Measurements from ENCODE around the gene SLC47A2. TPM values are rescaled to one million over a fixed set of nuclear protein-coding genes. Genes with fewer than 3 reads are reported as not detected.

Gene SLC47A2
- total RNA-seq, 6 donors from 2014 or later, result 0.09 TPM; not detected in 5

DNA sequence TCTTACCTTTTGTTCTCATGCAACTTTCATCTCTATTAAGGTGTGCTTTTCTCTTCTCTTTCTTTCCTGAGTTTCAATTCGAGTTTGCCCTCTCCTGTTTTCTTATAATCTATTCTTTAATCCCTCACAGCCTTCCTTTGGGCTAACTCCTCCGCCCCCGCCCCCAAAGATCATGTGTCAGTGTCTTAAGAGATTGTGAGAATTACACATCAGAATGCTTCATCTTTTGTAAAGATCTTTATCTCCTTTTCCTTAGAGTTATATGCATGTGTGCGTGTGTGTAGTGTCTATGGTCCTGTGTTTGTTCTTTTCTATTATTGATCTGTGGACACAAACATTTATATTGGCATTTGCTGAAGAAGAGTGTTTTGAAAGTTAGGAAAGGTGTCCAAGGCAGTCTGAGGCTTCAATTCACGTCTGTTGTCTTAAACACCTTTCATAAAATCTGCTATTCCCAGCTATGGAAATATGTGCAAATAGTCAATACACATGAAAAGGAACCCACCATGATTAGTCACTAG lies 74.0 kb downstream of the SLC47A2 start:
- WGBS, 2 donors, result 69 to 82% methylated on average over 5 of the region's 5 CpGs
- Histone ChIP-seq H3K4me1 (peaks cover 8 to 20% (median 10%) of the 10 kb centered on the region in 4 donors), H3K4me3 (no peak overlapping the region), H3K27me3 (no peaks in the 10 kb centered on the region), H3K9me3 (no peaks in the 10 kb centered on the region), H3K36me3 (no peaks in the 10 kb centered on the region), H3K27ac (no peak overlapping the region)
- no peak for DNase-seq
- no peak for TF ChIP-seq POLR2AphosphoS5 (IDR thresholded peaks at IDR 0.05)
- no peak for TF ChIP-seq POLR2A (IDR thresholded peaks at IDR 0.05)
- TF ChIP-seq EP300 (IDR thresholded peaks at IDR 0.05), result no peak
- TF ChIP-seq, protein P1, sequence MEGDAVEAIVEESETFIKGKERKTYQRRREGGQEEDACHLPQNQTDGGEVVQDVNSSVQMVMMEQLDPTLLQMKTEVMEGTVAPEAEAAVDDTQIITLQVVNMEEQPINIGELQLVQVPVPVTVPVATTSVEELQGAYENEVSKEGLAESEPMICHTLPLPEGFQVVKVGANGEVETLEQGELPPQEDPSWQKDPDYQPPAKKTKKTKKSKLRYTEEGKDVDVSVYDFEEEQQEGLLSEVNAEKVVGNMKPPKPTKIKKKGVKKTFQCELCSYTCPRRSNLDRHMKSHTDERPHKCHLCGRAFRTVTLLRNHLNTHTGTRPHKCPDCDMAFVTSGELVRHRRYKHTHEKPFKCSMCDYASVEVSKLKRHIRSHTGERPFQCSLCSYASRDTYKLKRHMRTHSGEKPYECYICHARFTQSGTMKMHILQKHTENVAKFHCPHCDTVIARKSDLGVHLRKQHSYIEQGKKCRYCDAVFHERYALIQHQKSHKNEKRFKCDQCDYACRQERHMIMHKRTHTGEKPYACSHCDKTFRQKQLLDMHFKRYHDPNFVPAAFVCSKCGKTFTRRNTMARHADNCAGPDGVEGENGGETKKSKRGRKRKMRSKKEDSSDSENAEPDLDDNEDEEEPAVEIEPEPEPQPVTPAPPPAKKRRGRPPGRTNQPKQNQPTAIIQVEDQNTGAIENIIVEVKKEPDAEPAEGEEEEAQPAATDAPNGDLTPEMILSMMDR (IDR thresholded peaks at IDR 0.05), result no peak
- no peak for ATAC-seq (ENCODE audit: low FRiP score in 2 of 2)

DNA sequence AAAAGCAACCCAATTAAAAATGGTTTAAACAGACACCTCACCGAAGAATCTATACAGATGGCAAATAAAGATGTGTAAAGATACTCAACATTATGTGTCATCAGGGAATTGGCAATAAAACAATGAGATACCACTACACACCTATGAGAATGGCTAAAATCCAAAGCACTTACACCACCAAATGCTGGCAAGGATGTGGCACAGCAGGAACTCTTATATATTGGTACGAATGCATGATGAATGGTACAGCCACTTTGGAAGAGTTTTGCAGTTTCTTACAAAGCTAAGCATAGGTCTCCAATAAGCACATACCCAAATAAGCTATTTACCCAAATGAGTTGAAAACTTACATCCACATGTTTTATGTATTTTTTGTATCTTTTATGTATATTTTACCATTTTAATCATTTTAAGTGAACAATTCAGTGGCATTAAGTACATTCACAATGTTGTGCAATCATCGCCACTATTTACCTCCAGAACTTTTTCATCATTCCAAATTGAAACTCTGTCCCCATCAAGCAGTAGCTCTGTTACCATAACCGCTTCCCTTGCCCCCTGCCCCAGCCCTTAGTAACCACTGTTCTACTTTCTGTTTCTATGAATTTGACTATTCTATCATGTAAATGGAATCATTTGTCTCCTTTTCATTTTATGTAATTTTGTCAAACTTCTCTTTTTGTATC lies 74.6 kb downstream of the SLC47A2 start:
- no peaks in the 10 kb centered on the region for H3K36me3 ChIP-seq
- TF ChIP-seq, protein P1 (IDR thresholded peaks at IDR 0.05), result no peak
- TF ChIP-seq POLR2AphosphoS5 (IDR thresholded peaks at IDR 0.05), result no peak
- TF ChIP-seq EP300 (IDR thresholded peaks at IDR 0.05), result no peak
- TF ChIP-seq POLR2A (IDR thresholded peaks at IDR 0.05), result no peak
- no peak overlapping the region for H3K4me3 ChIP-seq
- no peaks in the 10 kb centered on the region for H3K27me3 ChIP-seq
- 79% methylated on average over 4 of the region's 4 CpGs for WGBS, 2 donors
- peaks cover 2 to 14% (median 4%) of the 10 kb centered on the region in 4 donors for H3K4me1 ChIP-seq
- H3K9me3 ChIP-seq, result no peaks in the 10 kb centered on the region
- H3K27ac ChIP-seq, result no peak overlapping the region
- DNase-seq (no peak), ATAC-seq (ENCODE audit: low FRiP score in 2 of 2) (no peak)

DNA sequence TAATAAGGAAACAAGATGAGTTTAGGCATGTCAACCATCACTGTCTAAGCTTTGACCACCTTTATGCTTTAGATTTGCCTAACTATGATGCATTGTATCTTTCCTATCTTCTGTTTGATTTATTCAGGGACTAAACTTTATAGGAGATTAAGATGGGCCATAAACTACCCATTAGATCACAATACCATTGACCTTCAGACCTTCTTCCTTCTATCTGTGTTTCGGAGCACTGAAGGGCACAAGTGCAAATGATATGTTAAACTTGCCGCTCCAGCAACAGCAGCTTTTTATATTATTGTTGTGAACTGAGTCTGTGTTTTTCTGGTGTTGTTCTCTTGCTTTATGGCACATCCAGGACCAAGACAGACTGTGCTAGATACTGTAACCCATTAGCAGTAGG lies 84.5 kb downstream of the SLC47A2 start:
- no peak for DNase-seq
- Histone ChIP-seq H3K4me1 (no peaks in the 10 kb centered on the region), H3K36me3 (no peaks in the 10 kb centered on the region), H3K27me3 (no peaks in the 10 kb centered on the region), H3K27ac (no peak overlapping the region), H3K4me3 (no peak overlapping the region), H3K9me3 (no peaks in the 10 kb centered on the region)
- ATAC-seq (ENCODE audit: low FRiP score in 2 of 2), result no peak
- TF ChIP-seq POLR2A (IDR thresholded peaks at IDR 0.05), result no peak
- no peak for TF ChIP-seq EP300 (IDR thresholded peaks at IDR 0.05)
- TF ChIP-seq, protein P1 (IDR thresholded peaks at IDR 0.05), result no peak
- no peak for TF ChIP-seq POLR2AphosphoS5 (IDR thresholded peaks at IDR 0.05)
- 89 to 95% methylated on average over 2 of the region's 2 CpGs for WGBS, 2 donors

DNA sequence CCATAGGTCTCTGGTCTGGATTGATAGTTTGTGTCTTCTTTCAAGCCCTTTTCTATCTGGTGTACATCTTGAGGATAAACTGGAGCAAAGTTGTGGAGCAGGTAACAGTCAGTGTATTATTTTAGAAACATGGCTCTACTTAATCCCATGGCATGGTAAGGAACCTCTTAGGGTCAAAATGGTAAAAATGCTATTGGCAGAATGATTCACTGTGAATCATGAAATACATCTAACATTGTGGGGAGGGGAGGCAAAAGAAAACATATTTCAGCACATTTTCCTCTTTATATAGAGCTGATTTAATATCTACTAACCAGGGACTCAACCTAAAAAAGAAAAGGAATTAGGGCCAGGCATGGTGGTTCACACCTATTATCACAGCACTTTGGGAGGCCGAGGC lies 85.7 kb downstream of the SLC47A2 start:
- no peaks in the 10 kb centered on the region for H3K36me3 ChIP-seq
- no peak overlapping the region for H3K27ac ChIP-seq
- 90 to 96% methylated on average over 1 of the region's 1 CpG for WGBS, 2 donors
- no peaks in the 10 kb centered on the region for H3K4me1 ChIP-seq
- DNase-seq (no peak), ATAC-seq (ENCODE audit: low FRiP score in 2 of 2) (no peak)
- H3K4me3 ChIP-seq, result no peak overlapping the region
- no peaks in the 10 kb centered on the region for H3K9me3 ChIP-seq
- TF ChIP-seq EP300 (IDR thresholded peaks at IDR 0.05) (no peak), POLR2AphosphoS5 (IDR thresholded peaks at IDR 0.05) (no peak), POLR2A (IDR thresholded peaks at IDR 0.05) (no peak)
- TF ChIP-seq, protein P1 (IDR thresholded peaks at IDR 0.05), result no peak
- no peaks in the 10 kb centered on the region for H3K27me3 ChIP-seq

DNA sequence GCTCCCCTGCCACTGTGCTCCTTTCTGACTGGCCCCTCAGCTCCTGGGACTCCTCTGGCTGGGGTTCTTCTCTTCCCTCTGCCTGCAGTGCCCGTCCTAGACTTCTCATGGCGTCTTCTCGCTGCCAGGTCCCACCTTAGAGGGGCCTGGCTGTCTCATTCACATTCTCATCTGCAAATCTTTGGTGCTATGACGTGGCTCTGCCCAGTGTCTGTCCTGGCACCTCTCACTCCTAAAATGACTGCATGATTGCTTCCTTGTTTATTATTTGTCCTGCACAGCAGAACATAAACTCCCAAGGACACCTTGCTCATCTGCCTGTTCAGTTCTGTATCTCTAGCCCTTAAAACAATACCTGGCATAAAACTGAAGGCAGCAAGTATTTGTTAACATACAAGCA lies 86.3 kb downstream of the SLC47A2 start:
- Histone ChIP-seq H3K4me1 (no peaks in the 10 kb centered on the region), H3K27ac (no peak overlapping the region), H3K27me3 (no peaks in the 10 kb centered on the region), H3K4me3 (no peak overlapping the region), H3K9me3 (no peaks in the 10 kb centered on the region), H3K36me3 (no peaks in the 10 kb centered on the region)
- WGBS, 2 donors, result 72 to 81% methylated on average over 4 of the region's 4 CpGs
- TF ChIP-seq POLR2A (IDR thresholded peaks at IDR 0.05) (no peak), POLR2AphosphoS5 (IDR thresholded peaks at IDR 0.05) (no peak), EP300 (IDR thresholded peaks at IDR 0.05) (no peak)
- no peak for ATAC-seq (ENCODE audit: low FRiP score in 2 of 2)
- no peak for DNase-seq
